D341Med (cell line): ENCODE results near the gene KCNN2.

Experiments used
- DNase-seq: peaks from one replicate; pipeline ENCODE4 v3.0.0; 2012; ENCODE audit warnings: low spot score

Gene KCNN2

DNA sequence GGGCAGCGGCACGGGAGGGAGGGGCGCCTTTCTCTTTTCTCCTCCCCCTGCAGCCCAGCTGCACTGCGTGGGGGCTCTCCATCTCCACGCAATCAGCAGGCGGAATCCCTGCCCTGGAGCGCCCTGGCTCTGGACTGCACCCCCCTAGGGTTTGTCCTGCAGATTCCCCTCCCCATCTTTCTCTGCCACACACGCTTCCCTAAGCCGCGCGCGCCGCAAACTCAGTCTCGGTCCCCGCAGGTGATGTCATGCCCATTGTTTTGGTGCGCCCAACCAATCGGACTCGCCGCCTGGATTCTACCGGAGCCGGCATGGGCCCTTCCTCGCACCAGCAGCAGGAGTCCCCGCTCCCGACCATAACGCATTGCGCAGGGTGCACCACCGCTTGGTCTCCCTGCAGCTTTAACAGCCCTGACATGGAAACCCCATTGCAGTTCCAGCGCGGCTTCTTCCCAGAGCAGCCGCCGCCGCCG is at the start of gene KCNN2:
TSS of gene KCNN2 (plus strand) at position 347 of the 473 bp plus-strand sequence. CDS start at position 417, 70 bp downstream.
- peak; percentile 90 for DNase-seq

DNA sequence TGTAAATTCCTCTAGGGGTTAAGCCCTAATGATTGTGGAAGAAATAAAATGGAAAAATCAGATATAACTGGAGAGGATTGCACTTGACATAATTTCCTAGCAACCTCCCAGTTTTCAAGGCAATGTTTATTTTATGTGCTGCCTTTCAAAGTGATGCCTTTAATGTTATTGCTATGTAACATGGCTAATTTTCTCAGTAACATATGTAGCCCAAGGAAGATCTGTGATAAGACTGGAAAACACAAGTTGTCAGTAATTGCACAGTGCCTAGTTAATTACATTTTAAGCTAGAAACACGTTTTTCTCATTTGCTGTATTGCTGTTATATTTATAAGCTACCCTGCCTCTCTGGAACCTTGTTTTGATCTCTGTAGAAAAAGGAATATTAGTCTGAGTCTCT is 49.2 kb upstream of the KCNN2 start:
- no peak for DNase-seq

DNA sequence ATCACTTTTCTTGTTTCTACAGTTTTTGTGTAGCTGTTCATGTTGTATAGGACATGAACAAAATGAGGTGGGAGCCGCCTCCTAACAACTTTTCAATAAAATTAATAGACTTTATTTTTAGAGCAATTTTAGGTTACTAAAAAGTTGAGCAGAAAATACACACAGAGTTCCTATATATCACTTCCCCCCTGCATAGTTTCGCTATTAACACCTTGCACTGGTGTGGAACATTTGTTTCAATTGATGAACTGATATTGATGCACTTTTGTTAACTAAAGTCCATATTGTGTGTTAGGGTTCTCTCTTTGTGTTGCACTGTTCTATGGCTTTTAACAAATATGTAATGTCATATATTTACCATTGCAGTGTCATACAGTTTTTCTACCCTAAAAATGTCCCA is 47.8 kb upstream of the KCNN2 start:
- DNase-seq, result no peak

DNA sequence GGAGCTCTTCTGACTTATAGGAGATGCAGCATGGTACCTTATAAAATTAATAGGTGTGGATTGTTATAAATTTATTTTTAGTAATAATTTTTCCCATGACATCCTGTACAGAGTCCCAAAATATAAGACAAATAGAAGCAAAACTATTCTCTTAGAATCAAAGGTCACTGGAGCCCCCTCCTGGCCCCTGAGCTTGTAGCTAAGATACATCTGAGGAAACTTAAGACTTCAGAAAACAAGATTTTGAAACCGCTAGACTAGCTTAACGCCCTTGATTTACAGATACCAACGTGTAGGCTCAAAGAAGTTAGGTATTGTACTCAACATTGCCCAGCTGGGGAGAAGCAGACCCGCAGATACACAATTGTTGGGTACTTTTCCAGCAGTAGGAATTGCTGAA is 45.7 kb upstream of the KCNN2 start:
- DNase-seq, result no peak

DNA sequence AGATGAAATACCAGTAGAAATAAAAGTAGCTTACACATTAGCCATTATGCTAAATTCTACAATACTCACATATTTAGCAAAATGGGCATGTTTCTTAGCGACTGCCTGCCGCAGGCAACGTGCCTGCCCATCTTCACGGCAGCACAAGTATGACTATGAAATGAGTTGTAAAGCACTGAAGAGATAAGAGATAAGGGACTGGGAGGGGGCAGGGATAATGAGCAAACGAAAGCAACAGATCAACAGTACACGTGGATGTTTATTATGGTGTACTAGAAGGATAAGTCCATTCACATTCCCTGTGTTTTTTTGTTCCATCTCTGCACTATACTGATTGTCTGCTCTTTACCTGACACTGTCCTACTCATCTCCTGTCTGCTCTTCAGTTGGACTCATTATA is 44.1 kb upstream of the KCNN2 start:
- no peak for DNase-seq

DNA sequence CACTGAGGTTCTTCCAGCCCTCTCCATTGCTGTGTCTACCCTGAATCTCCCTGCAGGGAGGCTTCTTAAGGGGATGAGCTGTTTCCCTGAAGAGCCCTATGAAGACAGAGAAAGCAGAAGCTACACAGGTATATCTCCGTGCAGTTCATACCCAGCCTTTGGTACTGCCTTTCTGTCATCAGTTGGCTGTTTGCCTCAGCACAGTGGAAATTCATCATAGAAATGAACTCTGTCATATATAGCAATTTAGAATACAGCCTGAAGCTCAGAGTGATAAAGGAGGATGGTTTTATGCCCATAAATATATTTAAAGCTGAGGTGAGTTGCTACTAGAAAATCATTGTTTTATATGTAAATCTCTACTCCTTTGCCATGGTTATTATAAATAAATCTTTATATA is 42.6 kb upstream of the KCNN2 start:
- no peak for DNase-seq

DNA sequence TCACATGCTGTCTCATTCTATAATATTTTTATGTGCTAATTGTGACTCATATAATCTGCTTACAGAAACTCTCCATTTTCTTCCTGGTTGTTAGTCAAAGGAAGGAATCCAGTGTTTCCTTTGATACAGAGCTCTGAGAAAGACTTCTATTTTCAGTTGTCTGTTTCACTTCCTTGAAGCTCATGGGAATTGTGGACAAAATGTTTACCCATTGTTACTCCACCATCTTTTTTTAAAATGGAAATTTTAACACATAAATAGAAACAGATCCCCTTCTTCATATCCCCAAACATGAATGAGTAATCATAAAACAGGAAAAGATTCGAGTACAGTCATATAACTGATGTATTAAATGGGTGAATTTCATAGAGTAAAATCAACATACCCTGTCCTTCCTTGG is 42.0 kb upstream of the KCNN2 start:
- no peak for DNase-seq

DNA sequence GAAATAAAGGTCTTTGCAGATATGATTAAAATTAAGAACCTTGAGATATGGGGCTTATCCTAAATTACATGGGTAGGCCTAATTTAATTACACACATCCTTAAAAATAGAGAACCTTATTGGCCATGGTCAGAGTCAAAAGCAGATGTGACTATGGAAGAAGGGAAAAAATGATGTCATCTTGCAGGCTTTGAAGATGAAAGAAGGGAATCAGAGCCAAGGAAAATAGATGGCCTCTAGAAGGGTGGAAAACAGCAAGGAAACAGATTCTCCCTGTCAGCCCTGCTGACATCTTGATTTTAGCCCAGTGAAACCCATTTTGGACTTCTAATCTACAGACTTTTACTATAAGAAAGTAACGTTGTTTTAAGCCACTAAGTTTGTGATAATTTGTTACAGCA is 37.6 kb upstream of the KCNN2 start:
- DNase-seq, result no peak

DNA sequence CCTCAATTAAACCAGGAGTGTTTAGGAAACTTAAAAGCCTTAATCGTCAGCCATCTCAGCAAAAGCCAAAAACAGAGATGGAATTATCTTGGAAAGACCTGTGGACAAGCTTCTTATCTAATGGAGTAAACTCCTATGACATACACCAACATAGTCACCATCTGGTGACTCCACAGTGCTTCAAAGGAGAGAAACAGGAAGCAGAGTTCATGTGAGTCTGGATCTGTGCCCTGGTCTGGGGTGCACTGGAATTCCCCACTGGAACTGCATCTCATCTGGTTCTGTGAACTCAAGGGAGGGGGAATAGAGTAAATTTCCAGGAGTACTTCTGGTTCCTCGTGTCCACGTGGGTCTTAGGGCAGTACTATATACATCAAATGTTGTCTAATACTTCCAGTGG is 36.3 kb upstream of the KCNN2 start:
- DNase-seq, result peak; percentile 36

DNA sequence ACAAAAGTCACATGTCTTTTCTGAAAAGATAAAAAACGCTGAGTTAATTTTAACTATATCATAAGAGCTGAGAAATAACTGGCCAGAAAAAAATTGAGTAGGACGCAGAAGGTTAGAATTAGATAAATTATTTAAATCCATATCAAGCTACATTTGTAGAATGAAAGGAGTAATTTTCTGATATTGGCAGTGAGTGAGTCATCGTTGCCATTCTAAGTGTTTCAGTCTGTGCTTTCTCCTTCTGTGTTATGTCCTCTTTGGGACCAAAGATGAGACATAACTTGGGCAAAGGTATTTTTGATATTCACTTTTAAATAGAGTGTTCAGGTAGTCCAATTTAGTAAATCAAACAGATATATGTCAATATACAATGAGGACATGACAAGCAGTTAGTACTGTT is 34.4 kb upstream of the KCNN2 start:
- DNase-seq, result no peak

DNA sequence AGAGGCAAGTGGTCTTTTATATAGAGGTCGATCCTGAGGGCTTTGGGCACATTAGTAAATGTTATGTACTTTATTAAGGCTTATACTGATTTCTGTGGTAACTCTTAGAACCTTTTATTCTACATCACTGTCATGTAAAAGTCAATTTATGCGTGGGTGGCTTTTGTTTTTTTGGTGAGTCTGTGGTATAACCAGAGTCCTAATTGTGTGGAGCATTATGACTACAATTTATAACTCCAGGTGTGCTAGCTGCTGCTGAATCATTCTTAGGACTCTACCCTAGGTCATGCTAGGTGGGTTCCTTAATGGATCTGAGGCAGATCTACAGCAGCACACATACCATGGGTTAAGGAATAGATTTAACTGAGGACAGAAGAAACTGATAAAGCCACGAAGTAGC is 33.9 kb upstream of the KCNN2 start:
- DNase-seq, result no peak

DNA sequence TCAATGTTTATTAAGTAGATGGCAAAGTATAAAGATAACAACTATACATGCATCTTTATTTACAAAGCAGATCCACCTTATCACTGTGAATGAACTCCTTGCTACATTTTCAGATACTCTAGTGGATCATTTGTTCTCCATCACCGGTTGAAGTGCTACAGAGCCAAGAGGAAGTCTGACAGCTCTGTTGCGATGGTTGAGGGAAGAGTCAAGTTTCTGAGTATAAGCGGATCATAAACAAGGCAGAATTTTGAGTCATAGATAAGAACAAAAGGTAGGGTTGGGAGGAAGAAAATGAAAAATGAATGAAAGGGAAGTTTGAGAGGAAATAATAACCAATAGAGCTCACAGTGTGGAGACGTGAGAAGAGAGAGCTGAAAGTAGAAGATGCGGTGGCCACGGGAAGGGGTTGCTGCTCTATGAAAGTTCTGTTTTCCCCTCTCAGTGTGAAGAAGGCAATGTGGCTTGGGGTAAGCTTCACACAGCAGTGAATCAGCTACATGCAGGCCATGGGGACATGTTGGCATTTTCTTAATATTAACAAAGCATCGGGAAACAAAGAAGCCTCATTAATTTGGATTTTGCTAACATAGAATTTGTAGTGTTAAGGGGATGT is 30.8 kb upstream of the KCNN2 start:
- no peak for DNase-seq

DNA sequence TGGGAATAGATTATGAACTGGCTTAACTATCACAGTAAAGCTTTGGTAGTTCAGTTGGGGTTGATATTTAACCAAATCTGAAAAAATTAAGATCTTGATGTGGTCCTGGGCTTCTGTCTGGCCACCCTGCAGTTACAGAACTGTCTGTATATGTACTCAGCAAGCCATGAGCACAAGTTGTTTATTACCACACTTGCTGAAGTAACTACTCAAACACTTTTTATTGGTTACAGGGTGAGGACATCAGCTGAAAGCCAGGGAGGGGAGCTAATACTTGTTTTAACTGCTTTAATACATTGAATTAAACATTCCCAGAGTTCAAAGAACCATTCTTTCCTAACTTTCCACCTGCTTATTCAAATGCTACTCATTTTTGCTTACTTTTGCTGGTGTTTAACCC is 29.4 kb upstream of the KCNN2 start:
- no peak for DNase-seq

DNA sequence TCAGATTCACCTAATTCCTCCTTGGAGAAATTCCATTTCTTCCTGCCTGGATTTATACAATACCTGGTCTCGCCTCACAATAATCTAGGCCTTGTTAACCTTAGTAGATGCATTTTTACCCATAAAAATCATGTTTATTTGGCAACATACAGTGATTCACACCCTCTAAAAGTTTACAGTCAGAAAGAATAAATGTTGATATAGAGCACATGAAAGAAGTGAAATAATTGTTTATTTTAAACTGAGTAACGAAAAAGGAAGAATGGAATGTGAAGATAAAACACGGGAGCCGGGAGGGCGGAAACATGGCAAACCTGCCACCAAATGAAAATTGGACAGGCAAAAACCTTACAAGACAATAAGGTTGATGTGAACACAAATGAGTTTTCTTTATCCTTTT is 28.9 kb upstream of the KCNN2 start:
- no peak for DNase-seq

DNA sequence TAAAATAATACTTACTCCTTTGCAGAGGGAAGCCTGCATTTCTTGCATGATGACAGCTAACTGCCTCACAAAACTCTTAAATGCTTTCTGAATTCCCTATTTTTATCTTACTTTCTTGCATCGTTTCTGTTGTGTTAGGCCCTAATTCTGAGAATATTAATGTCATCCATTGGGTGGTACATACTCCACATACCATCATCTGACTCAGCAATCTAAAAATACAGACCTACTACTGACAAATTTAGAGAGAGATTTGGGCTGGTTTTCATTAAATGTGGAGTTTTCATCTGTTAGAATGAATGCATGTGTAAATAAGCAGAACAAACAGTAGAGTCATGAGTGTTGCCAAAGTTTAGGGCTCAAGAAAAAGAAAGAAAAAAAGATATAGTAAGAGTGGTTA is 26.5 kb upstream of the KCNN2 start:
- no peak for DNase-seq

DNA sequence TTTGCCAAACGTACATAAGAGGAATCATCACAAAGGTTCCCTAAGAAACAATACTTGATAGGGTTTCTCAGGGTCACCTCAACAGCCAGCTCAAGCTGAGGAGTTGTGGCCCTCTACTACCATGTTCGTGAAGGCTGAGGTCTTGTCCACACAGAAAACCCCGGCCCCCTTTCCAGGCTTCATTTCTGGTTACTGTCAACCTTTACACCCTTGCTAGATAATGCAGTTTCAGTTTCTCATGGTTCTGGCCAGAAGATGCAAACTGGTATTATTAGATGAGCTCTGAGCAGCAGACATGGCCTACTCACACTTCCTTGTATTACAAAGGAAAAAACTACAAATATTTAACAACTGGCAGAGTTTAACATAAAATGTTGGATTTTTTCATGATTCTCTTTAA is 22.8 kb upstream of the KCNN2 start:
- no peak for DNase-seq

DNA sequence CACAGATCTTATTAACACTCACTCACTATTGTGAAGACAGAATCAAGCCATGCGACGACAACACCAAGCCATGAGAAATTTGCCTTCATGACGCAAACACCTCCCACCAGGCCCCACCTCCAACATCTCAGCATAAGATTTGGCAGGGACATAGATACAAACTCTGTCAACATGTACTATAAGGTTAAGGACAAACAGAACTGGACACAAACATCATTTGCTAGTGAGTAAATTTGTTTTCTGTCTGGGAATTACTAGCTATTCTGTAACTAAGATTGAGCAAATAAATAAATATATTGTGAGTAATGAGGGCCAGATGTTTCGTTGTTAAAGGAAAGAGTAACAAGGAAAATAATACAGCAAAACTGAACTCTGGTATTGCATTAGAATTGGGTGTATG is 15.7 kb upstream of the KCNN2 start:
- DNase-seq, result no peak

DNA sequence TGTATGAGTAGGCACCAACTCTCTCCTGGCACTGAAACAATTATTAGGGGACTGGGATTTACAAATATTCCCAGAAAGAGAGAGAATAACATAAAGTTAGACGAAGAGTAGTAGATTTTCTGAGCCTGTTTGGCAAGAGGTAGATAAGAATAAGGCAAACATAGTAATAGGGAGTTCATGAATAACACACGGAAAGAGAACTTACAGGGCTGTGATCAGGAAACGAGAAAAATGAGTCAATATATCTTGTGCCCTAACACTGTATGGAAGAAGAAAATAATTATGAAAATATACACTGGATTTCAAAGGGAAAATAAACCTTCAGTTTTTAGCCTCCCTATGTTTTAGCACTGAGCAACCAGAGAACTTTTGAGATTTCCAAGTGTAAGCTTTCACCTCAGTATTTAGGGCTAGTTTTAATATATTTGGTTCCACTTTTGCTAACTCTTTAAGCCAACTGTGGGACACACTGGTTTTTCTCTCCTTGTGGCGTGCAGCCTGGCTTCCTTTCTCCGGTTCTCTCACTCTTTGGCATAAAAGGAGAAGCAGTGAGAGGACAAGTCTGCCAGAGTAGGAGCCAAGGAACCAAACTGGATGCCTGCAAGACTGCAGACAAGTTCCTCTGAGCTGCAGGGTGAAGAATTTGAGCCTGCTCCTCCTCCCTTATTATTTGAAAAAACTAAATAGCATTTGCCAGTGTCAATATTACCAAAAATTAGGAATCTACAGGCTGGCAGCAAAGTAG is 6.6 kb upstream of the KCNN2 start:
- DNase-seq, result no peak

DNA sequence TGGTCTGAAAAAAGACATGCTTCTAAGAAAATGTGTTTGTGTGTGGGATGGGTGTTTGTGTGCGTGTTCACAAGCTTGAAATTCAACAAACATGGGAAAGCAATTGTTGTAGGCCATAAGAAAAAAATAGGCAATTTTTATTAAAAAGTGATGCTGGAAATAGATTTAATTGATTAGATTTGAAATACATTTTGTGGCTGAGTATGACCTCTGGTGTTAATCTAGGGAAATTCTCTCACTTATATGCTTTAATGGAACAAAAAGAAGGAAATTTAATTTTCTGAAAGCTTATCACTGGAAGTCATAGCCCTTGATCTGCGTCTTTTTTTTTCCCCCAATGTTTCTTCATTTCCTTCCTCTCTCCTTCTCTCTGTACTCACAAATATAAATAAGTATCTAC is 3.5 kb upstream of the KCNN2 start:
- no peak for DNase-seq

DNA sequence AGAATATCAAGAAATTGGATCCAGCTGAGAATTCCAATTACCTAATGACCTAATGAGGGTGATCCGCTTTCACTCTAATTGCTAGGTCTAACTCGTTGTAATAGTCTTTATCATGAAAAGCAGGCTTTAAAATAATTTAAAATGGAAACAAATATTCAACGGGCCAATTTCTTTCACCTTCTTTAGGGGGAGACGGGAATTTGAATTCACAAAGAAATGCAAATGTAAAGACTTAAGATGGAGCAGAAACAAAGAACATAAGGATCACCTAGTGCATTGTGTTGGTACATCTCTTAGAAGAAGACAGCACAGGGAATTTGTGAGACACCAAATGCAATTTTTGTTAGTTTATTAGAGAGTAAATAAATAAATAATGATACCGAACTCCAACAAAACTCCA is 1.5 kb upstream of the KCNN2 start:
- peak; percentile 21 for DNase-seq

DNA sequence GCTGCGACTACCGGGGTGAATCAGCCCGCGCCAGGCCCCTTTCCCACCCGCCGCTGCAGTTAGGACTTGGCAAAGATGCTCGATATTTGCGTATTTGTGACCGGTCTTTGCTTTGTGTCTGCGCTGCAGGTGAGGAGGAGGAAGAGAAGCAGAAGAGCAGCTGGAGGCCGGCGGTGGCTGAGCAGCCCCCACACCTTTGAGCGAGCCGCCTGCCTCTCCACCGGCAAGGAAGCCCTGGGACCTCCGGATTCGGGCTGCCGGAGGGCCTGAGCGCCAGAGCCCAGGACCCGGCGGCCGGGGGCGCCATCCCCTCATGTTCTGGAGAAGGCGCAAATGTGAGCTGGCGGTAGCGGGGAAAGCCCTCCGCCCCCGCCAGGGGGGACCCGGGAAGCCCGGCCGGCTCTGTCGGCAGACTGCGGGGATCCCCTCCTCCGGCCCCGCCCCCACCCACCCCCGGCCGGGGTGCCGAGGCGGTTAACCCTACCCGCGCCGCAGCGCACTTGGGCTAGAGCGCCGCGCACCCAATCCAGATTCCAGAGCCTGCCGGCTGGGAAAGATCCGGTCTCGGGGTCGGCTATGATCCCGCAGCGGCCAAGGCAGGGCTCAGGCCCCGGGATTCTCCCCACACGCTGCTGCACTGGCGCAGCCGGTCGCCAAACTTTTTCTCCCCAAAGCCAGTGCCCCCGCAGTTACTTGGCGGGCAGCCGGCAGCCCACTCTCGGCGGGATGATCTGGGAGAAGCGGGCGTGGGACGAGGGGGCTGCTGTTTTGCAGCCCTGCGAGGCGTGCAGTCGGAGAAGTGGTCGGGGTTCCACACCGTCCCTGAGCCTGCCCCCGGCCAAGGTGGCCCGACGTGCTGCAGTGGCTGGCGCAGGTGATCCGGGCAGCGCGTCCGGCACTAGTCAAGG is 800 bp upstream of the KCNN2 start:
- DNase-seq, result peak; percentile 82

DNA sequence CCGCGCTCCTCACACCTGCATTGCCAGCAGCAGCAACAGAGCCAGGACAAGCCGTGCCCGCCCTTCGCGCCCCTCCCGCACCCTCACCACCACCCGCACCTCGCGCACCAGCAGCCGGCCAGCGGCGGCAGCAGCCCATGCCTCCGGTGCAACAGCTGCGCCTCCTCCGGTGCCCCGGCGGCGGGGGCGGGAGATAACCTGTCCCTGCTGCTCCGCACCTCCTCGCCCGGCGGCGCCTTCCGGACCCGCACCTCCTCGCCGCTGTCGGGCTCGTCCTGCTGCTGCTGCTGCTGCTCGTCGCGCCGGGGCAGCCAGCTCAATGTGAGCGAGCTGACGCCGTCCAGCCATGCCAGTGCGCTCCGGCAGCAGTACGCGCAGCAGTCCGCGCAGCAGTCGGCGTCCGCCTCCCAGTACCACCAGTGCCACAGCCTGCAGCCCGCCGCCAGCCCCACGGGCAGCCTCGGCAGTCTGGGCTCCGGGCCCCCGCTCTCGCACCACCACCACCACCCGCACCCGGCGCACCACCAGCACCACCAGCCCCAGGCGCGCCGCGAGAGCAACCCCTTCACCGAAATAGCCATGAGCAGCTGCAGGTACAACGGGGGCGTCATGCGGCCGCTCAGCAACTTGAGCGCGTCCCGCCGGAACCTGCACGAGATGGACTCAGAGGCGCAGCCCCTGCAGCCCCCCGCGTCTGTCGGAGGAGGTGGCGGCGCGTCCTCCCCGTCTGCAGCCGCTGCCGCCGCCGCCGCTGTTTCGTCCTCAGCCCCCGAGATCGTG is 517 bp downstream of the KCNN2 start:
- peak; percentile 80 for DNase-seq
